HG03135 (cell line): ENCODE data around the gene ZNF764.
"Not testable (repeated sequence)": the region's sequence is repeated elsewhere in the genome, so short reads cannot be mapped to it uniquely, and the experiment has no call there.

Source experiments
- ATAC-seq: cut with Tn5 transposase; IDR thresholded peaks from one replicate; pipeline ENCODE4 v1.9.1; 2021; ENCODE audit warnings: mild to moderate bottlenecking, moderate library complexity; ENCODE audit not compliant: unreplicated experiment

The ZNF764 gene

GRCh38 chr16:30551781-30552180 lies 6.4 kb downstream of the ZNF764 start:
- no peak for ATAC-seq

- no peak for ATAC-seq
Observed at GRCh38 chr16:30548416-30549253, 9.5 kb downstream of the ZNF764 start.

GRCh38 chr16:30546115-30546514 lies 12.1 kb downstream of the ZNF764 start:
- no peak for ATAC-seq

GRCh38 chr16:30543067-30543466 lies 15.1 kb downstream of the ZNF764 start:
- no peak for ATAC-seq

- no peak for ATAC-seq
Observed at GRCh38 chr16:30541502-30542329, 16.5 kb downstream of the ZNF764 start.

- not testable (repeated sequence) for ATAC-seq
Observed at GRCh38 chr16:30540916-30541464, 17.2 kb downstream of the ZNF764 start.

- ATAC-seq, result not testable (repeated sequence)
Observed at GRCh38 chr16:30539986-30540526, 18.1 kb downstream of the ZNF764 start.

- ATAC-seq, result no peak
Observed at GRCh38 chr16:30539000-30539964, 18.9 kb downstream of the ZNF764 start.

GRCh38 chr16:30536391-30537024 lies 21.7 kb downstream of the ZNF764 start:
- ATAC-seq, result not testable (repeated sequence)

- peak; percentile 44 for ATAC-seq
Observed at GRCh38 chr16:30535777-30536190, 22.4 kb downstream of the ZNF764 start.

GRCh38 chr16:30535106-30535776 lies 22.9 kb downstream of the ZNF764 start:
- no peak for ATAC-seq

- ATAC-seq, result no peak
Observed at GRCh38 chr16:30534368-30535105, 23.6 kb downstream of the ZNF764 start, which contains the start of gene ZNF747. ZNF747 (minus strand) TSS chr16:30534858; CDS start chr16:30534679, 179 bp downstream.

- ATAC-seq, result no peak
Observed at GRCh38 chr16:30533748-30534367, 24.3 kb downstream of the ZNF764 start.

GRCh38 chr16:30533146-30533522 lies 25.0 kb downstream of the ZNF764 start:
- ATAC-seq, result no peak

- ATAC-seq, result no peak
Observed at GRCh38 chr16:30532285-30533145, 25.7 kb downstream of the ZNF764 start.

GRCh38 chr16:30530163-30531037 lies 27.8 kb downstream of the ZNF764 start:
- no peak for ATAC-seq
